Gastroesophageal sphincter (tissue), 4 donors: ENCODE results near the gene DMTF1. TPM values are rescaled to one million over a fixed set of nuclear protein-coding genes. Genes with fewer than 3 reads are reported as not detected.
"Not testable (repeated sequence)": the region's sequence is repeated elsewhere in the genome, so short reads cannot be mapped to it uniquely, and the experiment has no call there.

Experiments
- ATAC-seq: fragments of 150-250 bp; one replicate; pipeline ENCODE4 v1.9.1; 2016; ENCODE audit warnings: mild to moderate bottlenecking, moderate library complexity
- H3K27ac ChIP-seq, 4 donors: fragments of 200-600 bp; sonication (generic) in 3 of 4; 1 replicate in 3 of 4; 2 replicates in 1 of 4; pipeline ENCODE4 v1.5.1; 2016 to 2019
- H3K27me3 ChIP-seq: fragments of 200-600 bp; sonication (generic); one replicate; pipeline ENCODE4 v1.5.1; 2019
- H3K36me3 ChIP-seq, 2 donors: fragments of 200-600 bp; sonication (generic); one replicate each; pipeline ENCODE4 v1.5.1; 2019; ENCODE audit warnings: control low read depth in 1 of 2
- H3K4me1 ChIP-seq, 3 donors: fragments of 200-600 bp; sonication (generic); 1 replicate in 2 of 3; 2 replicates in 1 of 3; pipeline ENCODE4 v1.5.1; 2016 to 2019; ENCODE audit warnings: control low read depth in 2 of 3
- H3K4me3 ChIP-seq, 2 donors: fragments of 200-600 bp; sonication (generic); one replicate each; pipeline ENCODE4 v1.5.1; 2019; ENCODE audit warnings: mild to moderate bottlenecking in 1 of 2, moderate library complexity in 1 of 2
- H3K9me3 ChIP-seq, 3 donors: fragments of 200-600 bp; sonication (generic); one replicate each; pipeline ENCODE4 v1.5.1; 2017 to 2019; ENCODE audit warnings: control low read depth in 2 of 3
- CTCF ChIP-seq, 4 experiments: fragments of 200-600 bp in 2 of 4; fragments of 450-650 bp in 2 of 4; sonication (generic) in 1 of 4; IDR thresholded peaks; one replicate each; pipeline ENCODE4 v1.5.1; 2017 to 2019; ENCODE audit warnings: antibody characterized with exemption in 4 of 4, mild to moderate bottlenecking in 2 of 4, moderate library complexity in 2 of 4
- EP300 ChIP-seq: sonication (generic); formaldehyde crosslinking; IDR thresholded peaks from one replicate; pipeline ENCODE4 v1.6.1; 2017; ENCODE audit warnings: antibody characterized with exemption, mild to moderate bottlenecking
- POLR2A ChIP-seq, 2 donors: fragments of 450-650 bp; IDR thresholded peaks; one replicate each; pipeline ENCODE4 v1.6.1; 2017; ENCODE audit warnings: antibody characterized with exemption in 2 of 2, mild to moderate bottlenecking in 2 of 2, moderate library complexity in 1 of 2
- POLR2AphosphoS5 ChIP-seq: sonication (generic); formaldehyde crosslinking; IDR thresholded peaks from one replicate; pipeline ENCODE4 v1.6.1; 2017; ENCODE audit warnings: antibody characterized with exemption
- WGBS, 2 donors: methylation state at CpG; one replicate each; pipeline ENCODE4 v1.1.5; 2018; ENCODE audit warnings: low coverage in 1 of 2; 5-methylcytosine and 5-hydroxymethylcytosine counted together
- total RNA-seq, 4 donors: library from RNA; depleted of rRNA; stranded (reverse); fragments of >200 nt; gene quantifications; one replicate each; pipeline ENCODE4 v1.1.0, GENCODE V29; 2016

Gene DMTF1
- total RNA-seq, 4 donors from 2014 or later: 27.0 to 142 (median 53.2) TPM

- Histone ChIP-seq H3K4me1 (peaks cover 0 to 7% (median 0%) of the 10 kb centered on the region in 3 donors), H3K4me3 (no peak overlapping the region), H3K9me3 (peaks cover 0 to 23% (median 0%) of the 10 kb centered on the region in 3 donors), H3K27me3 (no peaks in the 10 kb centered on the region), H3K27ac (no peak overlapping the region), H3K36me3 (peaks cover 0 to 3% of the 10 kb centered on the region in 2 donors)
- WGBS, 2 donors: 40 to 83% methylated on average over 1 to 2 of the region's 3 CpGs
- no peak for ATAC-seq
- TF ChIP-seq CTCF (IDR thresholded peaks at IDR 0.05) (no peak), POLR2AphosphoS5 (no peak), POLR2A (IDR thresholded peaks at IDR 0.05) (no peak), EP300 (no peak)
Observed at GRCh38 chr7:87204933-87205332, 52.7 kb downstream of the DMTF1 start.

GRCh38 chr7:87205701-87206100 is 53.4 kb downstream of the DMTF1 start:
- WGBS, 2 donors: 83 to 91% methylated on average over 1 of the region's 3 CpGs
- not testable (repeated sequence) for H3K4me1 ChIP-seq, H3K4me3 ChIP-seq, H3K27me3 ChIP-seq, H3K27ac ChIP-seq, ATAC-seq, H3K36me3 ChIP-seq
- peaks cover 0 to 23% (median 0%) of the 10 kb centered on the region in 3 donors for H3K9me3 ChIP-seq

GRCh38 chr7:87206361-87206760 is 54.1 kb downstream of the DMTF1 start:
- Histone ChIP-seq H3K4me1 (peaks cover 0 to 7% (median 0%) of the 10 kb centered on the region in 3 donors), H3K9me3 (peaks cover 0 to 23% (median 0%) of the 10 kb centered on the region in 3 donors), H3K27me3 (no peaks in the 10 kb centered on the region), H3K36me3 (no peaks in the 10 kb centered on the region), H3K27ac (no peak overlapping the region), H3K4me3 (no peak overlapping the region)
- TF ChIP-seq EP300 (no peak), POLR2A (IDR thresholded peaks at IDR 0.05) (no peak), POLR2AphosphoS5 (no peak), CTCF (IDR thresholded peaks at IDR 0.05) (no peak)
- no peak for ATAC-seq
- WGBS, 2 donors: 100% methylated on average over 1 of the region's 1 CpG; no CpG with 5 or more reads in 1 of the 2 donors

GRCh38 chr7:87209295-87209924 is 57.2 kb downstream of the DMTF1 start:
- WGBS, 2 donors: 83 to 85% methylated on average over 12 to 17 of the region's 18 CpGs
- H3K9me3 ChIP-seq: peaks cover 0 to 21% (median 0%) of the 10 kb centered on the region in 3 donors
- H3K27ac ChIP-seq: no peak overlapping the region
- peaks cover 0 to 20% (median 8%) of the 10 kb centered on the region in 3 donors for H3K4me1 ChIP-seq
- H3K27me3 ChIP-seq: no peaks in the 10 kb centered on the region
- TF ChIP-seq CTCF (IDR thresholded peaks at IDR 0.05) (no peak), POLR2A (IDR thresholded peaks at IDR 0.05) (no peak), POLR2AphosphoS5 (no peak), EP300 (no peak)
- no peaks in the 10 kb centered on the region for H3K36me3 ChIP-seq
- ATAC-seq: no peak
- no peak overlapping the region for H3K4me3 ChIP-seq

GRCh38 chr7:87210506-87210905 is 58.3 kb downstream of the DMTF1 start:
- 74 to 100% methylated on average over 2 of the region's 3 CpGs for WGBS, 2 donors
- TF ChIP-seq CTCF (IDR thresholded peaks at IDR 0.05) (no peak), EP300 (no peak), POLR2AphosphoS5 (no peak), POLR2A (IDR thresholded peaks at IDR 0.05) (no peak)
- Histone ChIP-seq H3K4me3 (no peak overlapping the region), H3K27me3 (no peaks in the 10 kb centered on the region), H3K9me3 (peaks cover 0 to 10% (median 0%) of the 10 kb centered on the region in 3 donors), H3K36me3 (no peaks in the 10 kb centered on the region), H3K4me1 (peaks cover 0 to 20% (median 8%) of the 10 kb centered on the region in 3 donors), H3K27ac (no peak overlapping the region)
- ATAC-seq: no peak
